ENCODE measurements around the gene LITAFD.
"Not testable (repeated sequence)": the region's sequence is repeated elsewhere in the genome, so short reads cannot be mapped to it uniquely, and the experiment has no call there.

The LITAFD gene

DNA sequence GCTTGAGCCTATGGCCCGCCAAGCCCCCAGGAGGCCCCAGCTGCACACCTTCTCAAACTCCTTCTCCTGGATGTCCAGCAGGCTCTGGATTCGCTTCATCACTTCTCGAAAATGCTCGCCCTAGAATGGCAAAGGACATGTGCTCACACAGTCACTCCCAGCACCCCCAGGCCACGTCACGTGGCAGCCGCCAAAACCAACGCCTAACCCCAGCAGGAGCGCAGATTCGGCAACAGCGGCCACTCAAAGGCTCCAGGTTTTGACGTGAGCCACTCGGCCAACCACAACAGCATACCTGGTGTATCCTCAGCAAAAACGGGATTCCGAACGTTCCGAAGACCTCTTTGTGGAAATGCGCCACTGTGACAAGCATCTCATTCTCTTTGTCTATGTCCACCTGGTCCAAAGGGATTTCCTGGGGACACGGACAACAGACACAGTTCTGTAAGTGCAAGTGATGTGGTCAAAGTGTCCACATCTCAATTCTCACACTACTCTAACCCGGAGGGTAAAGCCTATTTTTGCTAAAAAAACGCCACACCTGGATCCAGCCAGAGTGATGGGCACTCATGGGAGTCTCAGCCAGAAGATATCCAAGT is 12.7 kb downstream of the LITAFD start:
- no peak for DNase-seq

DNA sequence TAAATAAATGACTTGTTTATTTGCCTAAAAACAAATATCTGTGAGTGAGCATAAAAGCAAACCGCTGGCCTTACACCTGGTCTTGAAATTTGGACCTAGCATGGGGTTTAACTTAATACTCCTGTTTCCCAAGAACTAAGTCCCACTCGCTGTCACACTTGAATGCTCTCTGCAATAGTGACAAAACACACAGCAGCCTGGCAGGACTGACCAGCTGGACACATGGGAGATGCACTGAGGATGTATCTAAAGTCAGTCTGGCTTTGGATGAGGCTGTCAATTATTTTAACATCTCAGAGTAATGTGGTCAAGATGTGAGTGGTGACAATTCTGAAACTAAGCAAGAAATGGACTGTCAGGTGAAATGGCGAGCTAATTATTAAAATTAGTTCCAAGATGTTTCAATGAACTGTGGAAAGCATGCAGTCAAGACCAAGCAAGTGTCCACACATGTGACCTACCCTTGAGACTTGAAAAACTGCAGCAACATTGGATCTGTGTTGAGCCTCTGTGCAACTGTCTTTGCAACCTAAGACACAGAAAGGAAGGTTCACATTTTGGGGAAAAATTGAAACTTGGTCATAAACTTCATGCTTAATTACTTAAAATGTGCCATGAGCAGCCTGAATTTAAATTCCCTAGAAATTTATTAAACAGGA is 16.6 kb downstream of the LITAFD start:
- DNase-seq = no peak

DNA sequence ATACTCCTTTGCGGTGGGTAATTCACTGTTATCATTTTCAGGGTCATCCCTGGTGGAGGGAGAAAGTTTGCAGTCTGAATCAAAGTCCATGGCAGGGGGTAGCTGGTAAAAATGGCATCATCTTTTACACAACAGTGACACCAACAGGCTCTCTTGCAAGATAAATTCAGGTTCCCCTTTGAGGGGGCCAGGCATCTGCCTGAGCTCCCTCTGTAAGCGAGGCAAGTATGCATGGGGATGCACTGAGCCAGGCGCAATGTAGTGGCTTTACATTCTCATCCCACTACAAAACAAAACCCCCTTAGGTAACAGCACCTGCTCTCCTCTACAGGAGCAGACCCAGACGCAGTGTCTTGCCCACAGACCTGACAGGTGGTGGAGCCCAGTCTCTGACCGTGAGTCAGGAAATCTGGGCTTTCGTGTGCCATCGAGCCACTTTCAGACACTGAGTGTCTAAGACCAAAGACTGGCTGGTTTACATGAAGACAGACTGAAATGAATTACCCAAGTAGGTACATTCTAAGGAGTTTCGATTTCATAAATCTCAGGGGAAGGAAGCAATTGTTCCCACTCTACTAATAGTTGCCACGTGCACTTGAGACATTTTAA is 17.7 kb downstream of the LITAFD start:
- no peak for DNase-seq

DNA sequence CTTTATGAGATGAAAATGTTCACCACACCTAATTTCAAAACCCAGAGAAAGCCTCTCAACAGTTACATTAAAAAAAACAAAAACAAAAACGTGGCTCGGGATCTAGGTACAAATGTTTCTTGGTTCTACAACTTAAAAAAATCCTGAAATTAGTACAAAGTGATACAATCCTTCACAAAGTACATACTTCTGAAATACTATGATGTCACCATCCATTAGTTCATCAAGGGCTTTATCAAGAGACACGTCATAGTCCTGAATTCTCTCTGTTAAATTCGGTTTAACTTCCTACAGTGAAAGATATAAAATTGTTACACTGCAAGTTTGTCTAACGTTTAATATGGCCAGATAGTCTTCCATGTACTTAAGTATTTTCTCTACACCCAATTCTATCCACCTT is 18.2 kb downstream of the LITAFD start:
- no peak for DNase-seq

DNA sequence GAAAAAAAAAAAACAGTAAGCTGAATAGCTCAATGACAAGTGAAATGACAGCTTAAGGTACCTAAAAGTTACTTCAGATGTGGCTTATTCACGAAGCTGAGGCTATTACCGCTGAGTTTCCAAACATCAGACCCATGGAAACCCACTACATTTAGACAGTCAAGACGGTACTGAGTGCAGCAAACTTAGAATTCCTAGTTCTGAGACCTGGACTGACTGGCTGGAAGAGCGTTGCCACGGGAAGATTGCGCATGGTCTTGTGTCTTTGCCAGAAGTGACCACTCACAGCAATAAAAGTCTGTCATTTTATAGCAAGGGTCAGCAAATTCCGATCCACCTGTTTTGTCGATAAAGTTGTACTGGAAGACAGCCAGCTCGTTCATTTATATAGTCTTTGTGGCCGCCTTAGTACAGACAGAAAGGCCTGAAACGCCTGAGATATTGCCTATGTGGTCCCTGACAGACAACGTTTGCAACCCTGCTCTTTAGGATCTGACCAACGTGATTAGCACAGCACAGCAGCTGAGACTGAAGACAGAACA is 19.2 kb downstream of the LITAFD start:
- DNase-seq = no peak

DNA sequence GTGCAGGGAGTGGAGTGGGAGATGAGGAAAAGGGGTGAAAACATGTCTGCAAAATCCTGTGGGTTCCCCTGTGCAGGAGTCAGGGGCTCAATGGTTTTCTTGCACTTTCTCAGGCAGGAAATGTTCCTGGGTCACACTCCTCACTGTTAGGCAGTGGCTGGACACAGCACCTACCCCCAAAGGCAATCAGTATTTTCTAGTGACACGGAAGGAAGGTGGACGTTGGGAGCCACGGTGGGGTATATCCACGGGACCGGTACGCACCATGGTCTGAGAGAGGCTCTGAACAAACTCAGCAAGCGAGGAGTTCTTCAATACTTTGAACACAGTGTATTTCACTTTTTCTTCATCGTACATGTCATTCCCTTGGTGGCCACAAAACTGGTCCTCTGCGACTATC is 20.9 kb downstream of the LITAFD start:
- DNase-seq = no peak

DNA sequence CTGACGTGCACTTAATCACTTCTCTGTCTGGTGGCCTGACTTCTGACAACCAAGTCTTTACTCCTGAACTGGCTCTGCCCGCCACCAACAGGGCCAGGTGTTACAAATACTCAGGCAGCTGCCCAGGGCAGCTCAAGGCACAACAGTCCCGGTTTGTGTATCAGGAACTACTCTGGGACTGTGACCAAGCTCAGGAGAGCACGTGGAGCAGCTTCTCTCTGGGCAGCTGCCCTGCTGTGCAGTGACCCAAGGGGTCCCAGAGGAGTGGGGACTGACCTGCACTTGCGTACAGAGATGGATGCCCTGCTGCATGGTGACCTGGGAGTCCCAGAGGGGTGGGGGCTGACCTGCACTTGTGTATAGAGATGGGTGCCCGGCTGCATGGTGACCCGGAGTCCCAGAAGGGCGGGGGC is 21.9 kb downstream of the LITAFD start:
- DNase-seq = no peak

DNA sequence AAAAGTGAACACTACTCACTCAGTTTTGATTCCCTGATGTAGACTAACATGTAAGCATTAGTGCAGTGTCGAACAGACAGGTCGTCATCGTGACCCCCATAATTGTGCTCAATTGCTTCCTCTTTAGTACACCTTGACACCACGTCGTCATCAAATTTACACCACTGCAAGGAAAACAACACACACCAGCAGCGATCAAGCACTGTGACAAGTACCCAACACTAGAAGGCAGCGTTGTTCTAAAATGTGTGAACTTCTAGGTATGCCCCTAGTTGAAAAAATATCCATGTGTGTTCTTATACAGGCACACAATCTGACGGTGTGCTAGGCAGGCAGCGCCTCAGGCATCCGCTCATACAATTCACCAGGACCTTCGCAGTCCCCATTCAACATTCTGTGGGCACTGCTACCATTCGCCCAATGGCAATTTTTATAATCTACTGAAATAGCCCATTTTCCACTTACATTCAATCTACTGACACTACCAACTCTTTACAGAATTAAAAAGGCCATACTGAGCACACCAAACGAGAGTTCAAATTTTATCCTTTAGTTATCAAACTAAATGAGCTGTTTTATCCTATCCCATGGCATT is 23.1 kb downstream of the LITAFD start:
- DNase-seq = peak; percentile 44

DNA sequence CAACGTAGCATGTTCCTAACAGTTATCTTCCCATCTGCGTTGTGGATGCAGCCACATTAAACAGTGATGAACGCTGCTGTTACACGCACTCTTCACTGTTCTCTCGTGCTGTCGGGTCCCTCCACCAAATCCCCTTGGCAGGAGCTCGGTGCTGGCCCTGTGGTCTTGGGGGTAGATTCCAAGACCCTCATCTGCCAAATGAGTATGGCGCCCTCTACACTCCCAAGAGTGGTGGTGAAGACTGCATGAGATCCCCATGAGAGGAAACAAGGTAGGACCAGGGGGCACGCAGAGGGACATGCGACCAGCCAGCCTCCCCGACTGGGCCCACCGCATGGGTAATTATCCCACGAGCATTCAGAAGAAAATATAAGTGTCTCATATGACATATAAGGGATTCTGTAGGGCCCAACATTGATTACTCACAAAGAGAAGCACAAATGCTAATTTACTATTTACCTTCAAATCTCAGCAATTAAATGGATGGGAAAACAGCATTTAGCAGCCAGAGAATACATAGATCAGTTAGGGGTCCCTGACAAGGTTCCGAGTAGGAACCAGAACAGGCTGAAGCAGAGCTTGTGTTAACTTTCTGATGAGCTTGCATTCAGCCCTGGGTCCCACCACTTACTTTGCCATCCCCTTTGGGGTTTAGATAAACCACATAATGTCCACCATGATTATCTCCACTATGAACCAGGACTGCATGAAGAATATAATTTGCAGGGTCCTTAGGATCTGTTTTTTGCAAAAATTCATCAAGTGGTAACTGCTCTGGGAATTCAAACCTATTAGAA is 23.8 kb downstream of the LITAFD start:
- no peak for DNase-seq

DNA sequence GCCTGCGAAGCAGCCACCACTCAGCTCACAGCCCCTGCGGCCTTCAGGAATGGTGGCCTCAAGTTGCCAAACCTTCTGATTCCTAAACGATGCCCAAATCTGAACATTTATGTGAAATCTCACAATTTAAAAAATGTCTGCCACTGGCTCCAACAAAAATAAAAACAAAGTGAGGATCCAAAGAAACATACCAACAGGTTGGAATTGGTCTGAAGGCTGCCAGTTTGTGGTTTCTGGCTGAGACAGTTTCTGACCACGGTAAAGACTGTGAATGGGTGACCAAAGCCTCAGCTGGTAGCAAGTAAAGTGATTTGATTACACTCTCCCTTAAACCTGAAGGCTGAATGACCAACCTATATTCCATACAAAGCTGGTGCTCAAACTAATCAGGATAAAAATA is 24.9 kb downstream of the LITAFD start:
- DNase-seq = no peak

DNA sequence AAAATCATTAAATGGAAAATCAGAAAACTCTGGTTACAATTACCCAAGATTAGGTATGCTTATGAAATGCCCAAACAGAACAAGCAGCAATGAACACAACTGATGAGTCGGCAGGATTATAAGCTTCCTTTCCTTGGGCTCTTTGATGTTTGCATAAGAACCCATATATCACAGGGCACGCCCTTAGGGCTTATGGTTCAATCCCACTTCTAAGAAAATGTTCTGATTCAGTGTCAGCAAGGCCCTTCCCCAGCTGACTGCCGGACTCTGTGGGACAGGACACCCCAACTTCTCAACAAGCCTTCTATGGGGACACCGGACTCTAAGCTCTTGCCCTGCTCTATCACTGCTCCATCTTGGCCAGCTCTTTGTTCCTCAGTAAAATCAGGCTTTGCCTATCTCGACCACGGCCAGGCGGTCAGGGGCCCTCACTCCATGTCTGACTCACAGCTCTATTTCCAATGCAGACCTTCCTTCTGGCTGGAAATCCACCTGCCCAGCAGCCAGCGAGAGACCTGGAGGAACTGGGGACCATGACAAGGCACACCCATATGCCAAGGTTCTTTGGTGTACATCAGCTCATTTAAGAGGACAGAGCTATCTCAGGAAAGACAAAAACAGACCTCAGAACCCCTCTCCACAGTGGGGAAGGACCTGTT is 26.8 kb downstream of the LITAFD start:
- DNase-seq = peak; percentile 65

DNA sequence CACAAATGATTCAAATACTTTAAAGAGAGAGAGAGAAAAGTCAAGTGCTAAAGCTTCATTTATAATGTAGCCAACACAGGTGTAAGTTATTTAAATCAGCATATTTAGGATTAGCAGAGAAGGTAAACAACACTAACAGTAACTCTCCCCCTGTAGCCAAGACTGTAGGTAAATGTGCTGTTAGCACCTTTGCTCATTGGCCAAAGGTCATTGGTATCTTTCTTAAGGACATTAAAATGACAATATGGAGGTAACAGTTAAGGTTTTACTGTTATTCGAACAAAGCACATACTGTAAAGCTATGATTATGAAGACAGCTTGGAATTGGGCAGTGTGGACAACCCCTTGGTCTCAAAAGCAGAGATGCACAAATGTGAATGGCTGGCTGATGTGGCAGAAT is 28.7 kb downstream of the LITAFD start:
- no peak for DNase-seq

DNA sequence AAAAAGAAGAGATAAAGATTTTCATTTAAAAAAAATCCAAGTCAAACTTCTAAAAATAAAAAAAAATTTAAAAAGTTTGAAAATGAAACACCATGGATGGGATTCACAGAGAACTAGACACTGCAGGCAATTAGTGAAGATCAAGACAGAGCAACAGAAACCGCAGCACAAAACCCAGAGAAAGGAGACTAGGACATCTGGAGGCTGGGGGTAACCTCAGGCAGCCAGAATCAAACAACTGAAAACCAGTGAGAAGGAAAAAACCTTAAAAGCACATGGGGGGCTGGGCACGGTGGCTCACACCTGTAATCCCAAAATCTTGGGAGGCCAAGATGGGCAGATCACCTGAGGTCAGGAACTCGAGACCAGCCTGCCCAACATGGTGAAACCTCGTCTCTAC is 30.6 kb downstream of the LITAFD start:
- DNase-seq = no peak

DNA sequence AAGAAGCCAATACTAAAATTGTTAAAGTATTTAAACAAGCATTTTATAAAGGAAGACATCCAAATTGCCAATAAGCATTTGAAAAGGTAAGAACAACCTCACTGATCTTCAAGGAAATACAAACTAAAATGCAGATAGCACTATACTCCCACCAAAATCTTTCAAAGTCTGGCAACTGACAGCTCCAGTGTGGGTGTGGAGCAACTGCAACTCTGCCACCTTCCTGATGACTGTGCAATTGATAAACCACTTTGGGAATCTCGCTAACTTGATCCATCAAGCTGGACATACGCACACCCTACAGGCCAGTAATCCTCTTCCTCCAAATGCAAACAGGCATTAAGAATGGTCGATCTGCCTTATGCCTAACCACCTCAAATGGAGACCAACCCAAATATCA is 31.9 kb downstream of the LITAFD start:
- DNase-seq = no peak

DNA sequence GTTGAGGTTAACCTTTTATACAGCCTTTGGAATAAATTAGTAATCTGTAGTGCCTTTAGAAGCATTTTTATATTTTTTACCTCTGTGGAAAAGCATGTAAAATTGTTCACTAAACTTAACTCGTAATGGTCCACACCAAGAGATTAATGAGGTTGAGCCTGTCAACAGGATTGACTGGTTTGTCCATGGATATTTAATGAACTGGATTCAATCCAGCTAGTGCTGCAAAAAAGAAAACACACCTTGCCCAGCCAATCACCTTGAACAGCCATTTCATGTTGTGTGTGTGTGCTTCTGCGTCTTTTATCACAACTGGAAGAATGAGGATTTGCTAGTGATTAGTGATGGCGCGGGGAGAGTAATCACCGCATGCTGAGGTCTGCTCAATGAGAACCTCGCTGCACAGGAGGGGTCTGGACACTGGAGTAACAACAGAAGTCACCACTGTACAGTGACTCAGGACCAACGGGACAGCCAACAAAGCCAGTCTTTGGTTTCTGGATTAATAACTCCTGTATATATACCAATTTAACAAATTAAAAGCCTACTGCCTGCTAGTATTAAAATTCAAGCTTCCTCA is 33.7 kb downstream of the LITAFD start:
- DNase-seq = no peak

DNA sequence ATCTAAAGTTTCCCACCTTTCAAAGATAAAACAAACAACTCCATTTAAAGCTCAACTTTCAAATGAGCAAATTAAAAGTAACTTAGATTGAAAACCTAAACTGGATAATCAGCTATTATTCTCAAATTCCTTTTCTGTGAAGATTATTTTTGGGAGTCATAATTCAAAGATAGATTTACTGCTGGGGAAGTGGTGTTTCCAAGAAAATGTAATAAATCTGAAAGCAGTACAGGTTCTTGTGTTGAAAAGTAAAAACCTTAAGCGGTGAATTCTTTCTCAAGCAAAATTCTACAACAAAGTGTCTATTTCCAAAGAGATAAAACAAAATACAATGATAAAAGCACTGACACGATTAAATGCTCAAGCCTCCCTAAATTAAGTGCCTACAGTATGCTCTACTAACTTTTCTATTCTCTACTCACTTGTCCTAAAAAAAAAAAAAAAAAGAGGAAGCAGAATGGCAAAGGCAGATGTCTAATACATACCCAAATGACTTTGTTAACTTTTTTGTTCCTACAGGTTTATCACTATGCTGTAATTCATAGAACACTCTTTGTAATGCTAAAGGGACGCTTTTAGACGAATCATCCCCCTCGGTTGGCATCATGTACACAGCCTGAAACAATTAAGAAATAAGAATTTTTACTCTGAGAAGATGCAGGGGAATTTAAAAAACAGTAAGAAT is 34.5 kb downstream of the LITAFD start:
- peak; percentile 60 for DNase-seq

DNA sequence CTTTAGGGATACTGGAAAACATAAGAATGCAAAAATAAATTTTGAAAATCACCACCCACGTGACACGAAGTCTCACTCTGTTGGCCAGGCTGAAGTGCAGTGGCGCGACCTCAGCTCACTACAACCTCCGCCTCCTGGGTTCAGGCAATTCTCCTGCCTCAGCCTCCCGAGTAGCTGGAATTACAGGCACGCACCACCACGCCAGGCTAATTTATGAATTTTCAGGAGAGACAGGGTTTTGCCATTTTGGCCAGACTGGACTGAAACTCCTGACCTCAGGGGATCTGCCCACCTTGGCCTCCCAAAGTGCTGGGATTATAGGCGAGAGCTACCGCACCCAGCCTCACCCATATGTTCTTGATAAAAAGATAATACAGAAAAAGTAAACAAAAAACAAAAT is 35.2 kb downstream of the LITAFD start:
- not testable (repeated sequence) for DNase-seq

DNA sequence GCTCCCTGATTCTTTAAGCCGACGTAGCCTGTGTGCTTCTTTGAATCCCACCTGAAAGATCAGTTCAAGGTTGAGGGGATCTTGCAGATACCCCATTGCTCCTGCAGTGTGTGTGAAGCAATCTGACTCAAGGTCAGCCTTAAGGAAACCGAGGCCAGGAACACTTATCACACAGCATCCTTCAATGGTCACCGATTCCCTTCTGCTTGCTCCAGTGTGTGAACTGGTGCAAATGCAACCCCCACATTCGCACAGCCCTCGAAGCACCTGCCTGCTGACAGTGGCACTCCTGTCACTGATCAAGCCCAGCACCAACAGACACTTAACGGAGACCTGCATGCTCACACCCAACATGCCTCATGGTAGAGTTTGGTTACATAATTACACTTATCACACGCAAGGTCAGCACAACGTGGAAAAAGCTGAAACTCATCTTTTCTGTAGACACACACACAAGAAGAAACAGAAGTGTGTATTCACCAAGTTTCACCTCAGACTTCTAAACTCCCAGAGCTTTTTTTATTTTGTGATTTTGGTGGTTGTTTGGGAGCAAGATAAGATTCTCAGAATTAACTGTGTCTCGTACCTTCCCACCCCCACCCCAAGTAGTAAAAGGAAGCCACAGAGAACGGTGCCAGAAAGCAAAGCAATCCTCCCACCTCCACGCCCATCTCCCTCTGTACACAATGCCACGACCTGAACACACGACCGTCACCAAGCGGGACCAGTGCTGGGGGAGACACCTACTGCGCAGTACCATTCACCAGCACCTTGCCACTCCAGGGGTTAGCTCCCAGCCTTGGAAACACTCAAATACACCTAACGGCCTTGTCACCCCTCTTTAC is 37.2 kb downstream of the LITAFD start:
- no peak for DNase-seq

DNA sequence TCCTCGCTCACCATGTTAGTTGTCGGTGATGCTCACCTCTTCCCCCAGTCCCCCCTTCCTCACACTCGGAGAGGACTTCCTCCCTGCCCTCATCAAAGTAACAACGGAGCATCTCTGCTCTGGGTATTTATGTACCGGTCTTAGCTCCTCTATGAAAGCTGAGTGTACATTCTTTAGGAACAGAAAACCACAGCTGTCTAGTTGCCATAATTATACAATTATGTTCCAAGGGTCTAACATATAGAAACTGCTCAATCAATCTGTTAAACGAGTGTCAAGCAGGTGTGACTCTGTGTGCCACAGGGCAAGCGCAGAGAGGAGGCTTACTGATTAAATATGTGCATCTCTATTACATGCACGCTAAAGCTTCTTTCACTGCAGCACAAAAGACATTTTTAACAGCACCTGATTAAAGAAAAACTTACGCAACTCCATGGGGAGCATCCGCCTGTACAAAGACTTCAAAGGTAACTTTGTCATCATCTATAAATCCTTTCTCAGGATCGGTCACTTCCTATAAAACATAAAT is 37.8 kb downstream of the LITAFD start:
- DNase-seq = no peak

DNA sequence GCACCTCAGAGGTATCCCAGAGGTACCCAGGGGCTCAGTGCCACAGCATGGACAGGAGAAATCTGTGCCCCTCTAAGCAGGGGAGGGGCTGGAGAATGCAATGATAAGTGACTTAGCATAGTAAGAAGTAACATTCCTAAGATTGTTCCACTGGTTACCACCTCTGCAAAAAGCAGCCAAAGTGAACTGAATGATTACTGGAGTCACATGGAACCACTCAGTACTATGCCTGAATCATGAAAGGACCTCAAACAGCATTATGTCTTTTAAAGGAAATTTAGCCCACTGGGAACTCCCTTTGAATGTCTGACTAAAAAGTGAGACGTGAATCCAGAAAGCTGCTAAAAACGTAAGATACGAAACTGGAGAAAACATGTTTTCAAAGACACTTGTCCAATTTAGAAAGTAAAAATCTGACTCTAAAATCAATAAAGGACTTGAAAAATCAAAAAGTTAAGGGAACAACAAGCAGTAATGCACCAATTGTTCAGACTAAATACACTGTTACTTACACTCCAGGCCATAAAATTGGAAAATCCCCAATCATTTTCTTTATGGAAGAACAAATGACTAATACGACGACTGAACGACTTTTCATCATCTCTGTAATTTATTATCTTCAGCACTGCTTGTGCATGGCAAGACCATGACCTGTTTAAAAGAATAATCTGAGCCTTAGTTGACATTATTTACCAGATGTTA is 38.6 kb downstream of the LITAFD start:
- no peak for DNase-seq
